ENCODE measurements around the gene RGMB.

The RGMB gene

DNA sequence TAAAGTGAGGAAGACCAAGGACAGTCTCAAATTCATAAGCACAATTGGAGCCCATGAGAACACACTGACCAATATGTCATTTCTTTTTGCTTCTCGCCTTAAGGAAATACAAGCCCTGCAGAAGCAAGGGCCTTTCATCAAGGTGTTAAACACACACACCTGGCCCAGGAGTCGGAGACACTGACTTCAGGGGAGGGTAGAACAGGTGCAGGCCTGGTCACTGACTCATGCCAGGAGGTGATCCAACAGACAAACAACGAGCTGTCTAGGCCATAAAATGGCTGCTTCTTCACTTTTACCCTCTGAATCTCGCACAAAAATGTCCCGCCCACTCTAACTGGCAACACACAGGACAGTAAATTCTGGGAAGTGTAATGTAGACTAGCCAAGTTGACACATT, 62.7 kb downstream of the RGMB start:
- DNase-seq, result no peak

DNA sequence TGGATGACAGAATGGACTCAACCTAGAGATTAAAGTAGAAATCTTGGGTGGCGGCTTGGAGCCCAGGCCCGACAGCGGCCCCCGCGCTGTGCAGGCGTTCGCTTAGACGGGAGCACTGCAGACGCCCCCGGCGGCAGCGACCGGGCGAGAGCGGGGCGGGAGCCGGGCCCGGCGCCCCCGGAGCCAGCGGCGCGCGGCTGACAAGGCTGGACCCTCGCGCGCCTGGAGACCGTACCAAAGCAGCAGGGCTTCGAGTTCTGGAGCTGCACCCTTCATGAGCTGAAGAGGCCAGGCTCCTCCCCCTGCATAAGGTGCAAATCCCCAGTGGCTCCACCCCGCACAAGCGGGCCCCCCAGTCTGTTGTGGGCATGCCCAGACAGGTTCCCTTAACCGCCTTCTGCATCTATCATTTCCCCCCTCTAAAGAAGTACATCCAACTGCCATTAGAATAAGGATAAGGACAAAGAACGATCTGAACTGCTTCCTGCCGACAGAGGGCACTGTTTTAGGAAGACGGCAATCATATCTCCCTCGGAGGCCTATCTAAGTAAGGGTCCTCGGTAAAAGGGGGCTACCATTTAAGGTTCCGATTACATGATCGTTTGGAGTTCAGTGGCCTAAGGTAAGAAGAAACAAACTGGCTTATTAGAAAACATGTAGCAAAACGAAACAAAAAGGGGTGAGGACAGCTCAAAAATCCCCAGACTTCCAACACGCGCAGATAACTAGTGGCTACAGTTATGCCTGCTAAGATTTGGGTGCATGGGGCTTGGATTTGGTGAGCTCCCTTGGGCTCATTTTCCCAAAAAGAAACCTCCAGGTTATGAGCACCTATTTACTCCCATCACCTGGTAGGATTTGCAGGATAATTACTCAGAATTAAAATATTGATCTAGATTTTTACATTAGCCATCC, 66.3 kb downstream of the RGMB start:
- no peak for DNase-seq

DNA sequence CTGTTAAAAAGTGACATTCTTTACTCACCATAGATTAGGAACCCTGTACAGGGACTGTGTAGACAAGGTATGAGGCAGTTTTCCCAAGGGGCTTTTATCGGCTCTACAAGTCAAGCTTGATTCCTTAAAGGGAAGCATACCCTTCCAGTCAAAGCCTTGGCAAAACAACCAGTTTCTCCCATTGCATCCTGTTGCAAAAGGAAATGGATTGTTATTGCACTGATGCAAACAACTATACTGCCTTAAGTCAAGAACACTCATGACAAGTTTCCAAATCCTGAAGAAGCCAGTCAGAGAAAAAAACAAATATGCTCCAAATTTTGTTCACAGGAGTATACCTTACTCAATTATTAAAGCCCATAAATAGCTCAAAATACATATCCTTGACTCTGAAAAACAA, 67.5 kb downstream of the RGMB start:
- DNase-seq, result no peak

DNA sequence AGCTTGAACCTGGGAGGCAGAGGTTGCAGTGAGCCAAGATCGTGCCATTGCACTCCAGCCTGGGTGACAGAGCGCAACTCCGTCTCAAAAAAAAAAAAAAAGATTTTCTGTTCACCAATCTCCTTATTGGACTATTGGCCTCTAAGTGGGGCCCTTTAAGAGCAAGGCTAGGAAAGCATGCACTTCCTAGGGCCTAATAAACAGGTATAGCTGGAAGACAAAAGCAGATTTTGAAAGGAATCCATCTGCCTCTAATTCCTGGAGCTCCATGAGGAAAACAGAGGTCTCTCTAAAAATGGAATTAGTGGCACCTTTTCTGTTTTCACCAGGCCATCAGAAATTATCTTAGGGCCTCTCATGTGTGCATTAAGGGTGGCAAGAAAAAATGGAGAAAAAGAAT, 70.0 kb downstream of the RGMB start:
- no peak for DNase-seq

DNA sequence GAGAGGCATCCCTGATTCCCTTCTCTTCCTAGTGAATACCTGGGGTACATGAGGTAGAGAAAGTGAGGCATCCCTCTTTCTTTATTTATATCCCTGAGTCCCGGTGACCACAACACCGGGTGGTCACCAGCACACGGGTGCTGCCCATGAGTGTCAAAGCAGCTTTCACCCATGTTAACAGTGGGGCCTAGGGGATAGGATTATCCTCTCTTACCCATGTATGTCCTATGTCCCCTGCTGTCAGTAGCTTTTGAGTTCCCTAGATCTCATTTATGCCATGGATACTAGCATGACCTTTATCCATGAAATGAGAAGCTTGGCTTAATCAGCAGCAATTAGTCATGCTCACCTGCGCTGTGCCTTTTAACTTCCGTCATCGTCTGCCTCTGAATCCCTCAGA, 71.4 kb downstream of the RGMB start:
- no peak for DNase-seq

DNA sequence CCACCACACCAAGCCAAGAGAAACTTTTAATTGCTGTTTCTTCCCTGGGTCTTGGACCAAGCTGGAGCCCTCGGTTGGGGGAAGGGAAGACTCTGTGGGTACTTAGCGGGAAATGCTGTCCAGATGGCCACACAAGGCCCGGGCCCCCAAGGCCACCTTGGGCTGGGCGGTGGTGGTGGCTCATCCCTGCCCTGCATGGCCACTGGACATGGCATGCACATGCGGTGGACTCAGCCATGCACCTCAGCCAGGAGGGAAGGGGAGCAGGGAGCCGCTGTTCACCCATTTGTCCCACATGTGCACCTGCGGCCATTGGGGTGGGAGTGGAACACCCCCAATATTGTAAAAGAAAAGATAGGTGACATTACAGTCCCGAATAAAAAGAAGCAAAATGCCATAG, 72.4 kb downstream of the RGMB start:
- no peak for DNase-seq
